Activated T-cell treated with anti-CD3 and anti-CD28 coated beads, Interleukin-2, amount 50 U/mL, for 72 hours (primary cell): ENCODE results near the gene USH1G. TPM values are rescaled to one million over a fixed set of nuclear protein-coding genes. Genes with fewer than 3 reads are reported as not detected.

Experiments
- ATAC-seq, 2 donors: fragments of 150-1000 bp; cut with Tn5 transposase; replicated peaks in 1 of 2; 2 replicates each; pipeline ENCODE4 v1.10.0; 2021; ENCODE audit warnings: moderate library complexity in 2 of 2, mild to moderate bottlenecking in 1 of 2
- DNase-seq, 2 donors: peaks; one replicate each; pipeline ENCODE4 v3.0.0; 2021 to 2022; ENCODE audit warnings: mixed read lengths in 1 of 2
- H3K27ac Mint-ChIP-seq: one replicate; pipeline ENCODE4 v1.8.0; 2022; ENCODE audit warnings: mild to moderate bottlenecking, moderate library complexity, mixed read lengths
- H3K27me3 Mint-ChIP-seq: one replicate; pipeline ENCODE4 v1.8.0; 2022; ENCODE audit warnings: low read depth, mixed read lengths
- H3K36me3 Mint-ChIP-seq, 2 donors: one replicate each; pipeline ENCODE4 v1.8.0; 2022; ENCODE audit warnings: mixed read lengths in 2 of 2, mild to moderate bottlenecking in 1 of 2; ENCODE audit not compliant: insufficient read depth in 2 of 2
- H3K4me1 Mint-ChIP-seq: one replicate; pipeline ENCODE4 v1.8.0; 2022; ENCODE audit warnings: low read depth, mixed read lengths
- H3K4me3 Mint-ChIP-seq, 2 donors: one replicate each; pipeline ENCODE4 v1.8.0; 2022; ENCODE audit warnings: mild to moderate bottlenecking in 2 of 2, mixed read lengths in 2 of 2, moderate library complexity in 2 of 2
- H3K9me3 Mint-ChIP-seq, 2 donors: one replicate each; pipeline ENCODE4 v1.8.0; 2022; ENCODE audit warnings: mixed read lengths in 2 of 2
- total RNA-seq, 2 donors: library from RNA; stranded (reverse); gene quantifications; one replicate each; pipeline ENCODE4 v1.2.3, GENCODE V29; 2022

The USH1G gene
- total RNA-seq, 2 donors from 2014 or later = not detected

DNA sequence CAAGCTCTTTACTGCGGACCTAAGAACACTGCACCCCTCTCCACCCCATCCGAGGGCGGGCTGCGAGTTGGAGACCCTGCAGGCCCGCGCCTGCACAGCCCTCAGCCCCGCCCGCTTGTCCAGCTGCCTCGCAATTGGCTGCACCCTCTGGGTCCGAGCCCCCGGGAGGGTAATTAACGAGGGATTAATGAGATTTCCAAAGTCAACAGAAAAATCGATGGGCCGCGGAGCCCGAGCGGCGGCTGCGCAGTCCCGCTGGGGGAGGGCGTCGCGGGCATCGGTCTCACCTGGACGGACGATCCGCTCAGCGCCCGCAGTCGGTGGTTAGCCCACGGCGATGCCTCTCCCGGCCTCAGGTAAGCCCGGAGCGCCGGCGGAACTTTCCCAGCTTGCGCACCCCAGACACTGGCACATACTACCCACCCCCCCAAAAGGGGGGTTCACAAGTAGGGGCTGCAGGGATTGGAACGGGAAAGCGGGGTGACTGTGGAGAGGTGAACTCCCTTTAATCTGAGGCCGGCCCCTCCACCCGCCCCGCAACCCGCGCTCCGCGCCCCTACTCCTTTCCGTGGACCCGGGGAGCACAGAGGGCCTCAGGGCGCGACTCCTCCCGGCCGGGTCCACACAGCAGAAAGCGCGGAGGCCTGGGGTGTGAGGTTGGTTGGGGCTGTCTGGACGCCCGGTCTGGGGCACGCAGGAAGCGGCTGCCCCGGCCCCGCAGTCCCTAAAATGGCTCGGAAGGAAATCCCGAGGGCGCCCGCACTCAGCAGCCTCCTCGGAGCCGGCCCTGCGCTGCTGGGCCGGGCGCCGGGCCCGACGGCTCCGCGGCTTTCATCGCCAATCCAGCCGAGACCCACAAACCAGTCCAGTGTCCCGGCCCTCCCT is 12.8 kb upstream of the USH1G start, which contains the start of gene OTOP3:
OTOP3 (plus strand) TSS at position 314 of the 885 bp plus-strand sequence; CDS start at position 338, 24 bp downstream.
- H3K4me1 Mint-ChIP-seq = no peaks in the 10 kb centered on the region
- ATAC-seq (peak in 1 of 2 donors; percentile 18), DNase-seq (no peak)
- H3K4me3 Mint-ChIP-seq = no peak within 1 kb of the TSS
- no peaks in the 10 kb centered on the region for H3K36me3 Mint-ChIP-seq
- H3K9me3 Mint-ChIP-seq = no peaks in the 10 kb centered on the region
- peaks cover 69% of the 10 kb centered on the region for H3K27me3 Mint-ChIP-seq
- no peak within 1 kb of the TSS for H3K27ac Mint-ChIP-seq

DNA sequence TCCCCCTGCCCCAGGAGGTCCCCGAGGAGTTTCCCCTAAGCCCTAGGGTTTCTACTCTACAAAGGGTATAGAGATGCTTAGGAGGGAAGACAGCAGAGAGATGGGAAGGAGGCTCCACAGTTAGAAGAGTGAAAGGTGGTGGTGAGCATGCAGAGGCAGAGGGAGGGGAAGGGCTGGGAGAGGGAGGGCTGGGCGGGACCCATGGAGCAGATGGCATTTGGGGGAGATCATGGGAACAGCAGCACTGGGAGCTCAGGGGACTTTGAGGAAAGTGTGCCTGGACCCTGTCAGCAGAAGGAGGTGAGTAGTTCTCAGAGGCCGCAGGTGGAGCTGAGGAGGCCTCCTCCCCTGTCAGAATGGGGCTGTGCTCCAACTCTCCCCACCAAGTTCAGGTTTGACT is 12.0 kb upstream of the USH1G start:
- H3K4me1 Mint-ChIP-seq = no peaks in the 10 kb centered on the region
- H3K4me3 Mint-ChIP-seq = no peak overlapping the region
- no peak for DNase-seq
- no peak overlapping the region for H3K27ac Mint-ChIP-seq
- no peak for ATAC-seq
- no peaks in the 10 kb centered on the region for H3K9me3 Mint-ChIP-seq
- no peaks in the 10 kb centered on the region for H3K36me3 Mint-ChIP-seq
- H3K27me3 Mint-ChIP-seq = peaks cover 77% of the 10 kb centered on the region

DNA sequence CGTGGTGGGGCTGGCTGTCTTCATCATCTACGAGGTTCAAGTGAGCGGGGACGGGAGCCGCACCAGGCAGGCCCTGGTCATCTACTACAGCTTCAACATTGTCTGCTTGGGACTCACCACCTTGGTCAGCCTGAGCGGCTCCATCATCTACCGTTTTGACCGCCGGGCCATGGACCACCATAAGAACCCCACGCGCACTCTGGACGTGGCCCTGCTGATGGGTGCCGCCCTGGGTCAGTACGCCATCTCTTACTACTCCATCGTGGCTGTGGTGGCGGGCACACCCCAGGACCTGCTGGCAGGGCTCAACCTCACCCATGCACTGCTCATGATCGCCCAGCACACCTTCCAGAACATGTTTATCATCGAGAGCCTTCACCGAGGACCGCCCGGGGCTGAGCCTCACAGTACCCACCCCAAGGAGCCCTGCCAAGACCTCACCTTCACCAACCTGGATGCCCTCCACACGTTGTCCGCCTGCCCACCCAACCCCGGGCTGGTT is 7.5 kb upstream of the USH1G start:
- Mint-ChIP-seq H3K9me3 (no peaks in the 10 kb centered on the region), H3K36me3 (no peaks in the 10 kb centered on the region), H3K27ac (no peak overlapping the region), H3K4me3 (no peak overlapping the region), H3K27me3 (peaks cover 65% of the 10 kb centered on the region), H3K4me1 (no peaks in the 10 kb centered on the region)
- DNase-seq (no peak), ATAC-seq (no peak)

DNA sequence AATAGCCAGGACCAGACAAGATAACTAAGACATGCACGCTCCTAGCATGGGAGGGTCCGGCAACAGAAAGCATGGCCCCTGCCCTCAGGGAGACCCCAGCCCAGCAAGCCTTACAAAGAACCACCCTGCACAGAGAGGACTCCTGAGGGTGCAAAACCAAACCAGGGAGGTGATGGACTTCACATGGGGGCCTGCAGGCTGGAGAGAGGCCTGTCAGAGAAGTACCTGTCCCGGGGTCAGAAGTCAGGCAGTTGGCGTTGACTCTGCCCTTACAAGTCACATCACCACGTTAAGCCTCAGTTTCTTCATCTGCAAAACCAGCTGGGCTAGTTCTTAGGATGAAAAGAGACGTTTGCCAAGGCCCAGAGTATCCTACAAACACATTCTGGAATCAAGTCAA is 5.7 kb upstream of the USH1G start:
- ATAC-seq (no peak), DNase-seq (no peak)
- H3K27ac Mint-ChIP-seq = no peak overlapping the region
- H3K4me1 Mint-ChIP-seq = peaks cover 5% of the 10 kb centered on the region
- H3K9me3 Mint-ChIP-seq = no peaks in the 10 kb centered on the region
- no peaks in the 10 kb centered on the region for H3K36me3 Mint-ChIP-seq
- no peak overlapping the region for H3K4me3 Mint-ChIP-seq
- peaks cover 66% of the 10 kb centered on the region for H3K27me3 Mint-ChIP-seq

DNA sequence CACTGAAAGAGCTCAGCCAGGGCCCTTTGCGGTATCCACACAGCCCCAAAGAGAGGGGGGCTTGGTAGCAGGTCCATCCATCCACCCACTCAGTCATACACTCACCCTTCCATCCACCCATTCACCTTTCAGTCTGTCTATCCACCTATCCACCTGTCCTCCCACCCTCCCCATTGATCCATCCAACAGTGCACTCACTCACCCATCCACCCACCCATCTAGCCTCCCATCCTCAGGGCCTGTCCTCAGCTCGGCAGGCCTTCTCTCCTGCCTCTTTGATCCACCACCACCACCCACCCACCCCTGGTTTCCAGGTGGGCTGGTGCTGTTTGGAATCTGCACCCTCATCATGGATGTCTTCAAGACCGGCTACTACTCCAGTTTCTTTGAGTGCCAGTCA is 2.2 kb upstream of the USH1G start:
- Mint-ChIP-seq H3K4me3 (no peak overlapping the region), H3K27me3 (peaks cover 45% of the 10 kb centered on the region), H3K27ac (no peak overlapping the region), H3K4me1 (peaks cover 5% of the 10 kb centered on the region), H3K9me3 (no peaks in the 10 kb centered on the region), H3K36me3 (no peaks in the 10 kb centered on the region)
- ATAC-seq (no peak), DNase-seq (no peak)

DNA sequence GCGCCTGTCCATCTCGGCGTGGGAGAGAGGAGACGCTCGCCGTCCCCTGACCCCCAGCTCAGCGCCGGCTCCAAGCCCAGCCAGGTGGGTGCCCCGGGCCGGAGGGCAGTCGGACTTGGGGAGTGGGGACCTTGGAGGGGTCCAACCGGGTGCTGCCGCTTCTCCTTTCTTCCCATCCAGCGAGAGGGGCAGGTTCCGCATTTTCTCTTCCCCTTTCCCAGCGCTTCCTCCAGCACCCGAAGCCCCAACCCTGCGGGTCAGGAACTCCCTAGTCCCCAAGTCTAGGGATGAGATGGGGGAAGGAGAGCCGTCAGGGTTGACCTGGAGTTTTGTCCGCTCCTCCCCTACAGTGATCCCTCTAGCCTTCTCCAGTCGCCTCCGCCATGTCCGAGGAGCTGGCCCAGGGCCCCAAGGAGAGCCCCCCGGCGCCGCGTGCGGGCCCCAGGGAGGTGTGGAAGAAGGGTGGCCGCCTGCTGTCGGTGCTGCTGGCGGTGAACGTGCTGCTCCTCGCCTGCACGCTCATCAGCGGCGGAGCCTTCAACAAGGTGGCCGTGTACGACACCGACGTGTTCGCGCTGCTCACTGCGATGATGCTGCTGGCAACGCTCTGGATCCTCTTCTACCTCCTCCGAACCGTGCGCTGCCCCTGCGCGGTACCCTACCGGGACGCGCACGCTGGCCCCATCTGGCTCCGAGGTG is 1.3 kb upstream of the USH1G start, which contains the start of gene OTOP2:
OTOP2 (plus strand) TSS at position 24 of the 699 bp plus-strand sequence; CDS start at position 384, 360 bp downstream.
- no peak for ATAC-seq
- peak in 1 of 2 donors; percentile 20 for DNase-seq
- no peaks in the 10 kb centered on the region for H3K9me3 Mint-ChIP-seq
- H3K4me3 Mint-ChIP-seq = peak within 1 kb of the TSS; percentile 53 to 64
- peaks cover 43% of the 10 kb centered on the region for H3K27me3 Mint-ChIP-seq
- H3K36me3 Mint-ChIP-seq = no peaks in the 10 kb centered on the region
- H3K27ac Mint-ChIP-seq = no peak within 1 kb of the TSS
- H3K4me1 Mint-ChIP-seq = peaks cover 5% of the 10 kb centered on the region

DNA sequence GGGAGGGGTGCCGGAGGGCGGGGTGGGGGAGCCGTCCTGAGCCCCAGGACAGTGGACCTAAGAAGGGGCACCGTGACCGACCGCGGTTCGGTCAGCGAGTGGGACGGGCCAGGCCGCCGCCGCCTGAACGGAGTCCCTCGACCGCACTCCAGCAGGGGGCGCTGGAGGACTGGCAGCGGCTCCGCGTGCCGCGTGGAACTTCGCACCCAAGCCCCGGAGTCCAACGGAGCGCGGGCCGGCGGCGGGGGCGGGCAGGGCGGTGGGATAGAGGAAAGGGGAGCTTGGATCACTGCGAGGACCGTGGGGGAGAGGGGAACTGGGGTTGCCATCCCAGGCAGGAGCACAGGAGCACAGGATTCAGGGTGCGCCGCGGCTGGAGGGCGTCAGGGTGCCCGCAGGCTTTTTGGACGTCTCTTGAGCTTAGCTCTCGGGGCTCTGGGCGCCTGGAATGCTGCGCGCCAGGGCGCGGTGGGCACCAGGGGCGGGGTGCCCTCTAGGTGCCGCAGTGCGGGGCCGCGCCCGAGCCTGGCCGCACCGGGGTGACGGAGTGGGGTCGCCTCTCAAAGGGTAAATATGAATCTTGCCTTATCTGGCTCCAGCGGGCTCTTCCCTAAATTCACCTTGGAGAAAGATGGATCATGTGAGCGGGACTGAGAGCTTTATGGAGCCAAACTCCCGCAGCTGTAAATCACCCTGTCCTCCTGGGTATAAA is 639 bp upstream of the USH1G start:
- peak; percentile 77 to 80 for ATAC-seq
- Mint-ChIP-seq H3K4me1 (peaks cover 5% of the 10 kb centered on the region), H3K27ac (no peak overlapping the region), H3K4me3 (peak overlapping the region; percentile 34 to 64), H3K27me3 (peaks cover 40% of the 10 kb centered on the region), H3K9me3 (no peaks in the 10 kb centered on the region), H3K36me3 (no peaks in the 10 kb centered on the region)
- DNase-seq = peak; percentile 81 to 88

DNA sequence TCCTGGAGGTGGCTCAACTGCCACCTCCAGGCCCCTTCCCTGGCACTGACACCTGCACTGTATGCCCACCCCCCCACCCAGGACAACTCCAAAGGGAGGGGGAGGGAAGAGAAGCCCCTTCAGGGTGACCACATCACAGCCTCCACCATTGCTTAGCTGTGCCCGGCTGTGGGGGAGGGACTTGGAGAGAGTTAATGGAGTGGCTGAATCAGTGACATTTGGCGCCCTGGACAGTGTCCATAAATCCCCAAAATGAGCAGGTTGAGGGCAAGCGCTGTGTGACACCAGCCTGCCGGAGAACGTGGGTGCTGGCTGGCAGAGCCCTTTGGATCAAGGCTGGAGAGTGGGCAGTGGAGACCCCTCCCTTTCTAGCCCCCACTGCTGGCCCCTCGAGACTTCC is 883 bp downstream of the USH1G start:
- Mint-ChIP-seq H3K4me1 (peaks cover 5% of the 10 kb centered on the region), H3K27me3 (peaks cover 40% of the 10 kb centered on the region), H3K36me3 (no peaks in the 10 kb centered on the region), H3K27ac (no peak overlapping the region), H3K4me3 (no peak overlapping the region), H3K9me3 (no peaks in the 10 kb centered on the region)
- ATAC-seq (no peak), DNase-seq (no peak)

DNA sequence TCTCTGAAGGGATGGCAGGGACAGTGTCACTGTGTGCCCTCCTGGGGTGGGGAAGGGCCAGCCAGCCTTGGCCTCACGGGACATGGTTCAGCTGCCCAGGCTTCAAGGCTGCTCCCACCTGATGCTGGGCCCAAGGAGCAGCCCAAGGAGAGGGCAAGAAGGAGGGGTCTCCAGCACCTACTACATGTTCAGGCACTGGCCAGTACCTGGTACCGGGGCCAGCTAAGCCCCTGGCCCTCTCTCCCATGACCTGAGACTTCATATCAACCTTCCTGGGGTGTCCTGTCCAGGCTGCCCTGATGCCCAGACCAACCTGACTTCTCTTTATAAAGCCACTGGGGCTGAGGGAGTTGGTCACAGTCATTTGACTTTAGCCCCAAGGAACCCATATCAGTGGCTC is 1.3 kb downstream of the USH1G start:
- Mint-ChIP-seq H3K27me3 (peaks cover 40% of the 10 kb centered on the region), H3K4me3 (no peak overlapping the region), H3K4me1 (peaks cover 5% of the 10 kb centered on the region), H3K9me3 (no peaks in the 10 kb centered on the region), H3K27ac (no peak overlapping the region), H3K36me3 (no peaks in the 10 kb centered on the region)
- DNase-seq = no peak
- no peak for ATAC-seq

DNA sequence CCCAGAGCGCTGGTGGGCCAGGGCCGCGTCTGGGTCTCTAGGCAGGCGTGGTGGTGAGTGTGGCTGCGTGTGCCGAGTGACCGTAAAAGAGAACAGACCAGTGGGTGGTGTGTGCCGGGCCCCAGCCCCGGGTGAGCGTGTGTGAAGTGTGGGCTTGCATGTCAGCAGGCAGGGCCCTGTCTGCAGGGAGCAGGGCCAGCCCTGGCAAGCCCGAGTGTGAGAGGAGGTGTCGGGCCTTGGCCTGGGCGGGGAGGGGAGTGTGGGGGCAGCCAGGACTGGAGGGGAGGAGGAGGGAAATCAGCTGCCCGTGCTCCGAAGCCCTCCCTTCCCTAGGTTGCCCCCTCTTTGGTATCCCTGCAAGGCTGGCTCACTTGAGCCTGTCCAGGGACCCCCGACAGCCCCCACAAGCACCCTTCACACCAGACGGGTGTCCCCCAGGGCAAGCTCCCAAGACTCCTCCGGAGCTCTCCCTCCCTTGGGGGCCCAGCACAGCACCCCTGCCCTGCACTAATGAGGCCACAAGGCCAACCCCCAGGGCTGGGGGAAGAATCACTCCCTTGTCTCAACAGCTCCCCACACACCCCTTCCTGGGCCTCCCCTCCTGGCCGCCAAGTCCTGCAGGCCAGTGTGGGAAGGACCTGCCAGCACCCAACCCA is 1.9 kb downstream of the USH1G start:
- Mint-ChIP-seq H3K36me3 (no peaks in the 10 kb centered on the region), H3K4me1 (peaks cover 5% of the 10 kb centered on the region), H3K9me3 (no peaks in the 10 kb centered on the region), H3K27me3 (peaks cover 40% of the 10 kb centered on the region), H3K27ac (no peak overlapping the region), H3K4me3 (no peak overlapping the region)
- DNase-seq (no peak), ATAC-seq (no peak)

DNA sequence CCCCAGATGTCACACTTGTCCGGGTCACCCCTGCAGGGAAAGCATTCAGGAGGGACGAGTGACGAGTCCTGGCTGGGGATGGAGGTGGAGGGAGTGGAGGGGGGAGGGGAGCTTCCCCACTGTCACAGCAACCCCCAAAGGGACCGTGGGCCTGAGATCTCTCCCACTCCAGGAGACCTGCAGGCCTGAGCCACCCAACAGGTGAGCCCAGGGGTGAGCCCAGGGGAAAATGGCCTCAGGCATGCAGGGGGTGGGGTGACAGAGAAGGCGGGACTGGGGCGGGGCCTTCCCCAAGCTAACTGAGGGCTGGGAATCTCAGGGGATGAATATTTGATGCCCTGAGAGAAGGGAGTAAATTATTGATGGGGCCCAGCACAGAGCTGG is 2.4 kb downstream of the USH1G start:
- DNase-seq = no peak
- Mint-ChIP-seq H3K27ac (no peak overlapping the region), H3K27me3 (peaks cover 36% of the 10 kb centered on the region), H3K9me3 (no peaks in the 10 kb centered on the region), H3K4me1 (peaks cover 5% of the 10 kb centered on the region), H3K4me3 (no peak overlapping the region), H3K36me3 (no peaks in the 10 kb centered on the region)
- no peak for ATAC-seq

DNA sequence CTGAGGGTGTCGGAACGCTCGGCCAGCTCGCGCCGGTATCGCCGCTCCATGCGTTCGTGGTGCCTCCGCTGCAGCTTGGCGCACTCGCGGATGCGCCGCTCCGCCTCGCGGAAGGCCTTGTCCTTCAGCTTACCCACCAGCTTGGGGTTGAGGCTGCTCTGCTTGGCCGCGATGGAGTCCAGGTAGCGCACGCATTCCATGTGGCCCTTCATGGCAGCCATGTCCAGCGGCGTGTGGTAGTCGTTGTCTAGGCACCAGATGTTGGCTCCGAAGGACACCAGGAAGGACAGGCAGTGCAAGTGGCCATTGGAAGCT is 2.8 kb downstream of the USH1G start:
- DNase-seq = no peak

More for the DNA sequence above, 2.8 kb downstream of the USH1G start:
- Mint-ChIP-seq H3K27ac (no peak overlapping the region), H3K27me3 (peaks cover 32% of the 10 kb centered on the region), H3K9me3 (no peaks in the 10 kb centered on the region), H3K4me3 (peak overlapping the region in 1 of 2 donors; percentile 27), H3K4me1 (peaks cover 5% of the 10 kb centered on the region), H3K36me3 (no peaks in the 10 kb centered on the region)
- ATAC-seq = no peak
